Kidney epithelial cell (primary cell): ENCODE data around the gene CHDH. TPM values are rescaled to one million over a fixed set of nuclear protein-coding genes. Genes with fewer than 3 reads are reported as not detected.

Experiments used
- DNase-seq: peaks from one replicate; pipeline ENCODE4 v3.0.0-alpha.2; 2010; ENCODE audit warnings: low read depth
- H3K27me3 ChIP-seq: 2 replicates; pipeline ENCODE4 v1.6.0; 2011; ENCODE audit warnings: low read length; ENCODE audit not compliant: control insufficient read depth, insufficient read depth
- H3K36me3 ChIP-seq: 2 replicates; pipeline ENCODE4 v1.5.1; 2011; ENCODE audit warnings: low read length; ENCODE audit not compliant: control insufficient read depth, insufficient read depth
- H3K4me3 ChIP-seq: 2 replicates; pipeline ENCODE4 v1.5.1; 2011; ENCODE audit warnings: low read depth, mild to moderate bottlenecking, control low read depth, low read length
- total RNA-seq: library from RNA; depleted of rRNA; stranded (reverse); fragments of >200 nt; gene quantifications from 2 replicates; pipeline ENCODE4 v1.2.3, GENCODE V29; 2015
- TF ChIP-seq, protein P1 (sequence below): IDR thresholded peaks from 2 replicates; pipeline ENCODE4 v1.5.1; 2011; ENCODE audit warnings: mild to moderate bottlenecking, moderate library complexity, low read length, control low read depth, inconsistent platforms; ENCODE audit not compliant: insufficient read depth, poor library complexity, severe bottlenecking

Gene CHDH
- total RNA-seq, 1 donor from 2014 or later, result 3.3 TPM

DNA sequence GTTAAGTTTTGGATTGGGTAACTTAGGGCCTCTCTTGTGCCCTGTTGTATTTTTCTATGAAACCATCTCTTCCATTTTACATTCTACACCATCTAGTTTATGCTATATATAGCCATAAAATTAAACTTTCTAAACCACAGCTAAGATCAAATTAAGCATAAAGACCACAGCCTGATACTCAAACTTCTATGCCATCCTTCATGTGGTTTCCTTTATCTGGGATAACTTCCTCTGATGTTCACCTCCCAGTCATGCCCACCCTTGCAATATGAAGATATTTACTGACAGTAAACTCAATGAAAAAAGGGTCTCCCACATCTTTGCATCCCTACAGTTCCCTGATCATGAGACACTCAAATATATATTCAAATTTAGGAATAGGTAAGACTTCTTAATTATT, 41.2 kb upstream of the CHDH start:
- Histone ChIP-seq H3K27me3 (no peaks in the 10 kb centered on the region), H3K4me3 (no peak overlapping the region), H3K36me3 (no peaks in the 10 kb centered on the region)
- TF ChIP-seq, protein P1, sequence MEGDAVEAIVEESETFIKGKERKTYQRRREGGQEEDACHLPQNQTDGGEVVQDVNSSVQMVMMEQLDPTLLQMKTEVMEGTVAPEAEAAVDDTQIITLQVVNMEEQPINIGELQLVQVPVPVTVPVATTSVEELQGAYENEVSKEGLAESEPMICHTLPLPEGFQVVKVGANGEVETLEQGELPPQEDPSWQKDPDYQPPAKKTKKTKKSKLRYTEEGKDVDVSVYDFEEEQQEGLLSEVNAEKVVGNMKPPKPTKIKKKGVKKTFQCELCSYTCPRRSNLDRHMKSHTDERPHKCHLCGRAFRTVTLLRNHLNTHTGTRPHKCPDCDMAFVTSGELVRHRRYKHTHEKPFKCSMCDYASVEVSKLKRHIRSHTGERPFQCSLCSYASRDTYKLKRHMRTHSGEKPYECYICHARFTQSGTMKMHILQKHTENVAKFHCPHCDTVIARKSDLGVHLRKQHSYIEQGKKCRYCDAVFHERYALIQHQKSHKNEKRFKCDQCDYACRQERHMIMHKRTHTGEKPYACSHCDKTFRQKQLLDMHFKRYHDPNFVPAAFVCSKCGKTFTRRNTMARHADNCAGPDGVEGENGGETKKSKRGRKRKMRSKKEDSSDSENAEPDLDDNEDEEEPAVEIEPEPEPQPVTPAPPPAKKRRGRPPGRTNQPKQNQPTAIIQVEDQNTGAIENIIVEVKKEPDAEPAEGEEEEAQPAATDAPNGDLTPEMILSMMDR, result no peak
- no peak for DNase-seq

DNA sequence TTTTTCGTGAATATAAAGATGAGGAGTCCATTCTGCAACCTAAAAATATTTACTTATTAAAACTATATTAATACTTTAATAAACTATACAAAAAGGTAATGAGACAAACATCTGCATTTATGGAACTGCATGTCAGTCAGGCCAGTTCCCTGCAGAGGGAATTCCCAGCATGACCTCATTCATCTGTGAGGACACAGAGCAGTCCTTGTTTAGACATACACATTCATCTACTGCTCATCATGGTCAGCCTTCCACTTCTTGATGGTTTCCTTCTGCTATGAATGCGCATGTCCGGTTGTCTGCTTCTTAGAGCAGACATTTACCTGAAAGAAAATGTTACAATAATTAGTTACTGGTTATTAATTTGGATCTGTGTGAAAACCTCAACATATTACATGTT, 39.0 kb upstream of the CHDH start:
- TF ChIP-seq, protein P1, result no peak

DNA sequence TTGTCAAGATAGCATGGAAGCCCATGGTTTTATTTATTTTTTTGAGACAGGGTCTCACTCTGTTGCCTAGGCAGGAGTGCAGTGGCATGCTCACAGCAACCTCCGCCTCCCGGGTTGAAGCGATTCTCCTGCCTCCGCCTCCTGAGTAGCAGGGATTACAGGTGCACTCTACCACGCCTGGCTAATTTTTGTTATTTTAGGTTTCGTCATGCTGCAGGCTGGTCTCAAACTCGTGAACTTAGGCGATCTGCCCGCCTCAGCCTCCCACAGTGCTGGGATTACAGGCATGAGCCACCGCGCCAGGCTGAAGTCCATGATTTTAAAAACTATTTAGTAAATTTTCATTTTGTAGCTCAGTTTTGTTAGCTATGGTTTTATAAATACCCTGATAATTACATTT, 38.4 kb upstream of the CHDH start:
- no peaks in the 10 kb centered on the region for H3K27me3 ChIP-seq
- DNase-seq, result no peak
- TF ChIP-seq, protein P1, result no peak
- H3K36me3 ChIP-seq, result no peaks in the 10 kb centered on the region
- no peak overlapping the region for H3K4me3 ChIP-seq

More for the DNA sequence above, 39.0 kb upstream of the CHDH start:
- Histone ChIP-seq H3K4me3 (no peak overlapping the region), H3K36me3 (no peaks in the 10 kb centered on the region), H3K27me3 (no peaks in the 10 kb centered on the region)
- DNase-seq, result no peak

DNA sequence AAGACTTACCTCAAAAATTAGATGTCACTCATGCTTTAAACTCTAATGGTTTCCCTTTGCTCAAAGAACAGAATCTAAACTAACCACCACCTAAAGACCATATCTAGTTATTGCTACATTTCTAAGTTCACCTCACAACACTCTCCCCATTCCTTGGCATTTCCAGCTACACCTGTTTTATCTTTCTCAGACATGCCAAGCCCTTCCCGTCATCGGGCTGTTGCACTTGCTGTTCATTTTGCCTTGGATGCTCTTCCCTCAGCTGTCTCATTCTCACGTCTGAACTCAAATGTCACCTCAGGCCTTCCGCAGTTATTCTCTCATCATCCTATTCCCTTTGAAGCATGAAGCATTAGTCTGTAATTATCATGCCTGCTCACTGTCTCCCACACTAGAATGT, 36.8 kb upstream of the CHDH start:
- no peak overlapping the region for H3K4me3 ChIP-seq
- H3K27me3 ChIP-seq, result no peaks in the 10 kb centered on the region
- no peaks in the 10 kb centered on the region for H3K36me3 ChIP-seq
- DNase-seq, result no peak
- TF ChIP-seq, protein P1, result no peak

DNA sequence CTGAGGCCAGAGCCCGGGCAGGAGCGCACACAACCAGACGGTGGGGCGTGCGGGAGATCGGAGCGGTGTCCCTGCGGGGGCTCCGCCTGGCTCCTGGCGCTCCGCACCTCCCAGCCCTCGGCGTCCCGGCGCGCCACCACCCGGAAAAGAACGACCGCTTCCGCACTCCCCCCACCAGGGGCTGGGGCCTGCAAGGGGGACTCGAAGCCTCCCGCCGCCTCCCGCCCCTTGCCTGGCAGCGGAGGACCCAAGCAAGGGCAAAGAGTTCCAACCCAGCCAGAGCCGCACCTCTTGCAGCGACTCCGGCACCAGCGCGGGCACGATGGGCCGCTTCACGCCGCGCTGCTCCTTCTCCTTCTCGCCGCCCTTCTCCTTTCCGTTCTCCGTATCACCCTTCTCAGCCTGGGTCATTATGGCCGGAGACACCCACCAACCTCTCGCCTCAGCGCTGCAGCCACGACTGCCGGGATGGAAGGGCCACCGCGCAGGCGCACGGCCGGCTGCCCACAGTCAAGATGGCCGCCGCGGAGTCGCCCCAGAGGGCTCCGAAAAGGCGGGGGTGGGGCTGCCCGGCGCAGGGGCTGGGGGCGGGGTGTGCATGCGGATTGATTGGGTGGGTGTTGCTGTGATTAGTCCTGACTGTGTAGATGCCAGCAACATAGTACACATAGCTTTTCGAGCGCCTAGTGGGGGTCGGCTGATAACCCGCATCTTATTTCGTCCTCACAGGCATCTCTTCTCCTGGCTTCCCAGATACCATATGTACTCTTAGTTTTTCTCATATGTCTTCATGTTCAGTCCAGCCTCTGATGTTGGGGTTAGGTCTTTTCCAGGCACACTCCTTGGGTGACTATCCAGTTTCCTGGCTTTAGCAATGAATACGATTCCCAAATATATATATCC, 35.7 kb upstream of the CHDH start, which contains the start of gene ACTR8:
ACTR8 (minus strand) TSS at position 462 of the 903 bp plus-strand sequence; CDS start at position 411, 51 bp downstream.
- no peak for DNase-seq
- TF ChIP-seq, protein P1, result no peak
- Histone ChIP-seq H3K27me3 (no peaks in the 10 kb centered on the region), H3K36me3 (no peaks in the 10 kb centered on the region), H3K4me3 (peak within 1 kb of the TSS; percentile 65)
